Right renal pelvis (tissue), 4 donors: ENCODE data around the gene PRKG1. TPM values are rescaled to one million over a fixed set of nuclear protein-coding genes. Genes with fewer than 3 reads are reported as not detected.
A peak's percentile ranks its signal among the peaks of the same experiment; 100 is the strongest.

Experiments
- DNase-seq, 4 donors: peaks; one replicate each; pipeline ENCODE4 v3.0.0-alpha.2; 2013; ENCODE audit warnings: low read depth in 4 of 4, low spot score in 3 of 4, missing footprints in 1 of 4
- polyA plus RNA-seq, 4 donors: library from polyadenylated mRNA; unstranded; fragments of 120-200 nt; gene quantifications; one replicate each; pipeline ENCODE4 v1.2.1, GENCODE V29; 2013; ENCODE audit not compliant: insufficient read length in 4 of 4

Gene PRKG1
- polyA plus RNA-seq, 4 donors = 13.3 to 16.0 (median 14.3) TPM

- DNase-seq = no peak
These were observed 545.8 kb downstream of the PRKG1 start for GRCh38 chr10:51620131-51620530.

GRCh38 chr10:51624013-51624412 is 549.7 kb downstream of the PRKG1 start:
- DNase-seq = no peak

GRCh38 chr10:51629934-51630639 is 555.8 kb downstream of the PRKG1 start:
- DNase-seq = no peak

GRCh38 chr10:51630640-51631005 is 556.3 kb downstream of the PRKG1 start:
- DNase-seq = no peak

- no peak for DNase-seq
These were observed 561.1 kb downstream of the PRKG1 start for GRCh38 chr10:51635436-51635835.

GRCh38 chr10:51638211-51638610 is 563.9 kb downstream of the PRKG1 start:
- DNase-seq = no peak

- no peak for DNase-seq
These were observed 564.5 kb downstream of the PRKG1 start for GRCh38 chr10:51638737-51639136.

- DNase-seq = no peak
These were observed 566.0 kb downstream of the PRKG1 start for GRCh38 chr10:51640120-51640819.

- DNase-seq = no peak
These were observed 568.3 kb downstream of the PRKG1 start for GRCh38 chr10:51642581-51642980.

GRCh38 chr10:51643734-51644133 is 569.4 kb downstream of the PRKG1 start:
- DNase-seq = no peak

GRCh38 chr10:51649064-51649463 is 574.8 kb downstream of the PRKG1 start:
- no peak for DNase-seq

GRCh38 chr10:51651063-51651462 is 576.8 kb downstream of the PRKG1 start:
- DNase-seq = no peak

GRCh38 chr10:51653025-51653424 is 578.7 kb downstream of the PRKG1 start:
- DNase-seq = no peak

- DNase-seq = peak in 1 of 4 donors; percentile 8
These were observed 580.6 kb downstream of the PRKG1 start for GRCh38 chr10:51654918-51655317.

GRCh38 chr10:51656503-51656902 is 582.2 kb downstream of the PRKG1 start:
- DNase-seq = no peak

GRCh38 chr10:51658000-51658399 is 583.7 kb downstream of the PRKG1 start:
- no peak for DNase-seq

GRCh38 chr10:51659344-51659743 is 585.1 kb downstream of the PRKG1 start:
- DNase-seq = no peak

GRCh38 chr10:51663086-51663485 is 588.8 kb downstream of the PRKG1 start:
- DNase-seq = no peak

GRCh38 chr10:51666456-51666855 is 592.2 kb downstream of the PRKG1 start:
- DNase-seq = no peak

- no peak for DNase-seq
These were observed 593.5 kb downstream of the PRKG1 start for GRCh38 chr10:51667678-51668335.

- DNase-seq = no peak
These were observed 594.0 kb downstream of the PRKG1 start for GRCh38 chr10:51668336-51668689.

GRCh38 chr10:51669041-51669440 is 594.8 kb downstream of the PRKG1 start:
- no peak for DNase-seq
